Fibroblast of upper back skin (primary cell): ENCODE measurements around the gene MAGI2.

Source experiments
- DNase-seq: peaks from one replicate; pipeline ENCODE4 v3.0.0-alpha.2; 2013

The MAGI2 gene

GRCh38 chr7:78770422-78771410 is 682.8 kb downstream of the MAGI2 start:
- peak; percentile 32 for DNase-seq

DNA sequence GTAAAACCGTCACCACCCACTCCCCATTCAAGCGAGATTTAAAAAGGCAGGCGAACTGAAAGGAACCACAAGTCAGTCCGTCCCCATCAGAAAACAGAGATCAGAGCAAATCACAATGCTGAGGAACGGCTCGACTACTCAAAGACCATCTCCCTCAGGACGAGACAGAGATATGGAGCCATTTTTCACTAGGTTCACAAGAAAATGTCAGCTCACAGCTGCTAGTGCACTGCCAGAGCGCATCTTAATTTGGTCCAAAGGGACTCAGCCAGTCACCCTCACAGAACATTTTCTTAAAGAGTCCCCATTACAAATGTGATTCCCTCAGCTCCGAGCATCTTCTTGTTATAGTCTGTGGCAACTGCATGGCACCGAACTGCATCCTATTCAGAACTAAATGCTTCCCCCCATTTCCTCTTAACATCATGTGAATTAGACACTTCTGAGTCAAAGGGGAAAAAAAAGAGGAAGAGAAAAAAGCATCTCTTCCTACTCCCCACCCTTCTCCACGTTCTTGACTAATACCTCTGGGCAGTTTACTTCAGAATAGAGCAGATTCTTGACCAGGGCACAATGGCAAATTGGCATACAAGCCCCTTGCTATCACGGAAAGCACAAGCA is 683.9 kb downstream of the MAGI2 start:
- DNase-seq: no peak

DNA sequence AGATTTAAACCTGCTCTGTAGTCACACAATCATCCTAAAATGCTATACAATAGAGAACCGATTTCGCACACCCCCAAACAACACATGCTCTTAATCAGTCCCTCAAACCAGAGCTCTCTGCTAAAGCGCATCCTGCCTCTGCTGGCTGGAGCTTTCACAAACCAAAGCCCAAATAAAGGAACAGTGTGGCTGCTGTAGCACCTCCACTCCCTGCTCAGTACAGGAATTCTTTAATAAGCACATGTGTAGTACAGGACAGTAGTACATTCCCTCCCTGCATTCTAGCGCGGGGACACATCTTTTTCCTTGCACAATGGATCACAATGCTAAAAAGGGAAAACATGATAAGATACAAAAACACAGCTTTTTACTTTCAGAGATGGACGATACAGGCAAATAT is 684.6 kb downstream of the MAGI2 start:
- DNase-seq: peak; percentile 28

DNA sequence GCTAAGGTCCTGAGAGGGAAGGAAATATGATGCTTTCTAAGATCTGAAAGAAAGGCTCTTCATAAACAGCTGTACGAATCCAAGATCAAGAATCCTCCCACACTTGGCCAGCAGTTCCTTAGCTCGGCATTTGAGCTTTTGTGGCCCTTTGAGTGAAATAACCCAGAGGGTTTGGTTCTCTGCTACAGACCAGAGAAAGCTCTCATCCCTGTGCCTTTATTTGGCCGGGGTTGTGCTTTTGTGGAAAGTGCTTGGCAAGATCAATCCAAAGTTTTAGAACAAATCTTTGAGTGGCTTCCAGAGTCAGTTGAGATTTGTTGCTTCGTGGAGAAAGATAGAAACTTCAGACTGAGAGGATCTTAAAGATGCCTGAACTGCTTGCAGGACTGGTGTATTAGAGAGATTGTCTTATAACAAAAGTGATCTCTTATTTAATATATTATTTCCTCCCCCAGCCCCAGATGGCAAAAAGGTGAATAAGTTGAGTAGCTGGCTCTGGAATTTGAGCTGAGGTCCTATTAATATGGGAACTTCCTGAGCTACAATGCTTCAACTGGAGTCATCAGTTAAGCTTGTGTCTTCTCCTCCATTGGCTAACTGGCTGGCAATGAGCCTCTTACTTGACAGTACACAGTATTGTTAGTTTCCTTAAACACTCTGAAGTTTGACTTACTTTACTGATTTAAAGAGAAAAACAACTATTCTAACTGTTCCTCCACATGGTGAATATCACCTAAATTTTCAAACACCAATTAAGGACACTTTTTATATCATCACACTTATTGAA is 687.3 kb downstream of the MAGI2 start:
- peak; percentile 17 for DNase-seq

- no peak for DNase-seq
These were observed 688.9 kb downstream of the MAGI2 start for GRCh38 chr7:78764571-78764970.

DNA sequence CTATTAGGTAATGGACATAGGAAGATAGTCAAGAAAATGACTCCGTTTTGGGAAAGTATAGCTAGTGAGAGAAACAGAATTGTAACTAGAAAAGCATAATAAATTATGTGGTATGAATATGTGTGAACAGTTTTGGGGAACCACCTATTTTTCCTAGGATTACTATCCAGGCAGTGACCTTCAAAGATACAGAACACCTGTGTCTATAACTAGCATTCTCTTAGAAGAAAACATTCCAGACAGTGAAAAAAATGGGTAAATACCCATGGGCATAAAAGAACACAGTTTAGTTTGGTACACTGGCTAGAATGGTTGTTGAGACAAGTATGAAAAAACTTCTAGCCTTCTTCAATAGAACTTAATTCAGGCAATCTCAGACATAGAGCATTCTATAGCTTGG is 690.8 kb downstream of the MAGI2 start:
- DNase-seq: no peak

DNA sequence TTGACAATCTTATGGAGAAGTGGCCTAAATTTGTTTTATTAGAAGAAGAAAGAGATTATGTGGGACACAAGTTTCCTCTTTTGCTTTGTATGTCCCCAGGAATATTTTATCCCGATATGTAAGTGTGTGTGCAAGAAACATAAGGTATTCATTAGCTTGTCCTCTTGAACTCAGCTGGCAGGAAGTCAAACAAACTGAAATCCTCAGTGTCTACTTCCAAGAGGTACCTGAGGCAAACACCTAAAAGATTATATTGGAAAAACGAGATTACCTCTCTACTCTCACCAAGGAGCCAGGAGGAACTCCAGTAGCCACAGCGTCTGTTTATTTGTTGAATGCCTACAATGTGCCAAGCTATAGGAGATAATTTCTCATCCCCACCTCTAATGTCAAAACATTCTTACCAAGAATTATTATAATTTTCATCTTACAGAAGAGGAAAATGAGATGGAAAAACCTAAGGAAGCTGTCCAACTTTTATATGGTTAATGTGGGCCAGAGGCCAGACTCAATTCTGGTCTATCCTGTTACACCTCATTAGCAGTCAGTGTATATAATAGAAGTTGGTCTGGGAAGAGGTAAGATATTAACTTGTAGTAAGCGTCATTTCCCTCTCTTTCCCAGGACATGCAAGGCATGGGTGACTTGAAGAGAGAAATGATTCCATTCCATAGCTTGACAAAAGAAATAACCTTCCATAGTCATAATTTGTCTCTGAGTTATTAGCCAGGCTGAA is 692.7 kb downstream of the MAGI2 start:
- peak; percentile 30 for DNase-seq

DNA sequence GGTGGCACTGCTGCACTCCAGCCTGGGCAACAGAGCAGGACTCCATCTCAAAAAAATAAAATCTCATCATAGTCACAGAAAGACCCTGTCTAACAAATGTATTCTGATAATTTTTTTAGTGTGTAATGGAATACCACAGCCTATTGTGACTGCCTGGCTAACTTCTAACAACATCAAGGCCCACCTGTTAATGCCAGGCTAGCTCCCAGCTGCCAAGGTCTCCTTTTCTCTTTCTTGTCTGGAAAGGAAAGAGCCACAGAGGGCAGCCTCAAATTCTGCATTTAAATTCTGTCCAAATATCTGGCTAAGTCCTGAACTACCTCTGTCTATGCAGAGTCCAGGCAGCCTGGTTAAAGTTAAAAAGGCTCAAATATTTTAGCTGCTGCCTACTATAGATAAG is 700.9 kb downstream of the MAGI2 start:
- DNase-seq: no peak

- DNase-seq: no peak
These were observed 702.2 kb downstream of the MAGI2 start for GRCh38 chr7:78751253-78751652.

DNA sequence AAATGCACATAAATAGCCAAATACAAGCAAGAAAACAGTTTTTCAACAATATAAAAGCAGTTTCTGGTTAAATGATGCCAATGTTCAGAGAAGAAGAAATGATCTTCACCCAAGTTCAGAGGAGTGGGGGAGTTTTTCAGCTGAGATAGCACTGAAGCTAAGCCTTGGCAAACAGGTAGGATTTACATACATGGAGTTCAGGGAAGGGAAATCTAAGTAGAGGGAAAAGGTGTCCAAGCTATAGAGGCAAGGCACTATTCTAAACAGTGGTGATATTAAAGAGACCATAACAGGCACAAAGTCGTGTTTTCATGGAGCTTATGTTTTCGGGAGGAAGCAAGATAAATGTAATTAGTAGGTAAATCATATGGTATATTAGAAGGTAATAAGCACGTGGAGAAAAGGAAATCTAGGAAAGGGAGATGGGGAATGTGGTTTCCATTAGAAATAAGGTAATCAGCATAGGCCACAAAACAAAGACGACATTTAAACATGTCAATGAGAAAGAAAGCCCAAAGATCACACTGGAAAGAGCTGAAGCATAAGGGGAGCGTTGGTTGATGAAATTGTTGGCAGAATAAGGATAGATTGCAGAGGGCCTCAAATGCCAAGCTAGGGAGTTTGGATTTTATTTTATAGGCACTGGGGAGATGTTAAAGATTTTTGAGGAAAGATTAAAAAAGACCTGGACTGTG is 704.3 kb downstream of the MAGI2 start:
- no peak for DNase-seq

DNA sequence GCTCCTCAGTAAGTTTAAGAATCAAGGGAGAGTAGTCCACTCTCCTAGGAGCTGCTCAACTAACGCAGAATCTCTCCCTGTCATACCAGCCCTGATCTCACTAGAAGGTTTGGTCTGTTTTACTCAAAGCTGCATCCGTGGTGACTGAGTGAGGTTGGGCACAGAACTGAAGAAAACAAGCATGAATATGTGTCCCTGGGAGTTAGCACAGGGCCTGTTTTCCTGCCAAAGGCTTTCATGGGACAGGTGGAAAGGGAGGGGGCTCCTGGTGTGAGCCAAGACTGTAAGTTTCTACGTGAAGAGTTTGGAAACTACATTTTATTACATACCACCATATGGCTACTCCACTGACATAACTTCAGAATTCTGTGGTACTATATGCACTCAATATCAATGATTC is 705.9 kb downstream of the MAGI2 start:
- no peak for DNase-seq

GRCh38 chr7:78746301-78746700 is 707.2 kb downstream of the MAGI2 start:
- no peak for DNase-seq

DNA sequence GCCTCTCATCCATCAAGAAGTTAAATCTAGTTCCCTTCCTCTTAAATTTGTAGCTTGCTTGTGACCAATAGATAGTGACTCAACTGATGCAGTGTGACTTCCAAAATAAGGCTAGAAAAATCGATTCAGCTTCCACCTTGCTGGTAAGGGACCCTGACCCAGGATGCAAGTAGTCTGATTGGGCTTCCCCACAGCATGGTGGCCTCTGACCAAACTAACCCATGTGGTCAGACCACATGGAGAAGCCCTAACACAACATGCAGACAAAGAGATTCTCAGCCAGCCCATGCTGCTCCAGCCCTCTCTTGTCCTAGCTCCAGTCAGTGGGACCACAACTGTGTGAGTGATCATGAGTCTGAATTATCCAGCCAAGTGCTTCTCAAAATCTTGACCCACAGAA is 710.8 kb downstream of the MAGI2 start:
- no peak for DNase-seq

DNA sequence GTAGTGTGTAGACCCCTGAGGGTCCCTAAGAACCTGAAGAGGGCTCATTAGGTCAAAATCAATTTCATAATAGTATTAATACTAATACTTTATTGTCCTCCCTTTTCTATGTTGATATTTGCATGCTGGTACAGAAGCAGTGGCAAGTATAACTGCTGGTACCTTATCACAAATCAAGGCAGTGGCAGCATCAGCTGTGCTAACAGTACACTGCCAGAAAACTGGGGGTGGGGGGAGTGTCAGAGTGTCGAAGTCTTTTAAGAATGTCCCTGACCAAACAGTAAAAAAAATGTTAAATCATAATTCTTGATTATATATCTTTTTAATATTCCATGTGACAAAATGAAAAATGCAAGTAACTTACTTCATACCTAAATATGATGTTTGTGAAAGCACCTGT is 716.9 kb downstream of the MAGI2 start:
- no peak for DNase-seq

DNA sequence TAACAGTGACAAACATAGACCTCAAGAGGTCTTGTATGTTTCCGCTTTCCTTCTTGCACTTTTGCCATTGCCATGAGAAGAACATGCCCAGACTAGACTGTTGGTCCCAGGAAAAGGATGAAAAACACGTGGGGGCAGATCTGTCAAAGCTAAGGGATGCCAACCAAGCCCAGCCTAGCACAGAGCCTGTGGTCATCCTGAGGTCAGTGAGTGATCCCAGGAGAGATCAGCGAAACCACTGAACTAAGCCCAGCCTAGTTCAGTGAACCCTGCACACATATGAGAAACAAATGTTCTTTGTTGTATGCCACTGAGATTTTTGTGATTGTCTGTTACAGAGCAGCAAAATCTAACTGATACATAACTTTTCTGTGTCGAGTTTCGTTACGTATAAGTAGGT is 718.8 kb downstream of the MAGI2 start:
- peak; percentile 9 for DNase-seq

GRCh38 chr7:78720066-78720465 is 733.4 kb downstream of the MAGI2 start:
- no peak for DNase-seq

DNA sequence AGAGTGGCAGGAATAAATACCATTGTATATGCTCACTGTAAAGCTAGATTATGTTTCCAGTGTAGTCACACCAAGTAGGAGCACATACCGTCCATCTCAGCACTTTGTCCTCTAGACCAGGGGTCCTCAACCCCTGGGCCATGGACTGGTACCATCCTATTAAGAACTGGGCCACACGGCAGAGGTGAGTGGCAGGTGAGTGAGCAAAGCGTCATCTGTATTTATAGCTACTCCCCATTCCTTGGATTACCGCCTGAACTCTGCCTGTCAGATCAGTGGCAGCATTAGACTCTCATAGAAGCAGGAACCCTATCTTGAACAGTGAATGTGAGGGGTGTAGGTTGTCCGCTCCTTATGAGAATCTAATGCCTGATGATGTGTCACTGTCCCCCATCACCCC is 735.3 kb downstream of the MAGI2 start:
- DNase-seq: no peak

GRCh38 chr7:78716876-78717275 is 736.6 kb downstream of the MAGI2 start:
- no peak for DNase-seq

- DNase-seq: no peak
These were observed 739.1 kb downstream of the MAGI2 start for GRCh38 chr7:78714356-78714755.

GRCh38 chr7:78712111-78712510 is 741.4 kb downstream of the MAGI2 start:
- no peak for DNase-seq

DNA sequence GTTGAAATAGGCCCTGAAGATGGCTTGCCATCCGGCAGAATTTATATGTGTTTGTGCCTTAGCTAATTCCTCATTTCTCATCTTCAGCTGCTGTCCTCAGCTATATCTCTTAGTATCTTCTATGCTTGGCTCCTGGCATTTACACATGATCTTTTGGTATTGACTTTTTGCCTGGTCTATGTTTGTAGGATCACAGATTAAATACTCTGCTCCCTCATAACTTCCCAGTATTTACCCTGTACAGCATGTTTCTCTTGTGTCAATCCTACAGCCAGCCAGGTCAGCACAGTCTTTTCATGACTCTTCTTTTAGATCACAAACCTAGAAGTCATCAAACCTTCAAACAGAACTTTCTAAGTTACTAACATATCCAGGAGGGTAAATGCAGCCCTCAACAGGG is 743.8 kb downstream of the MAGI2 start:
- DNase-seq: no peak

DNA sequence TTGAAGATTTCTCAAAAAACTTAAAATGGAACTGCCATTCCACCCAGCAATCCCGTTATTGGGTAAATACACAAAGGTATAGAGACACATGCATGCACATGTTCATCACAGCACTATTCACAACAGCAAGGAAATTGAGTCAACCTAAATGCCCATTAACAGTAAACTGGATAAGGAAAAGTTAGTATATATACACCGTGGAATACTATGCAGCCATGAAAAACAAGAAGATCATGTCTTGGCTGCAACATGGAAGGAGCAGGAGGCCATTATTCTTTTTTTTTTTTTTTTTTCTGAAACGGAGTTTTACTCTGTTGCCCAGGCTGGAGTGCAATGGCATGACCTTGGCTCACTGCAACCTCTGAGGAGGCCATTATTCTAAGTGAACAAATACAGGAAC is 749.0 kb downstream of the MAGI2 start:
- no peak for DNase-seq
